K562 (cell line): ENCODE results near the gene SYPL2. TPM values are rescaled to one million over a fixed set of nuclear protein-coding genes. Genes with fewer than 3 reads are reported as not detected.

ENCODE experiments used
- ATF6 ChIP-seq: sonication (generic); formaldehyde crosslinking; IDR thresholded peaks from 2 replicates; pipeline ENCODE4 v1.4.0; 2020; ENCODE audit warnings: mild to moderate bottlenecking, missing genetic modification reagents
- CTCF ChIP-seq, 3 experiments: IDR thresholded peaks in 2 of 3; conservative IDR thresholded peaks in 1 of 3; 2 replicates each; pipeline ENCODE4 v1.5.1; 2011 to 2012; ENCODE audit warnings: low read length in 3 of 3, mild to moderate bottlenecking in 3 of 3, control low read depth in 2 of 3, improper control_type of control experiment in 1 of 3, inconsistent platforms in 1 of 3, low read depth in 1 of 3, mixed read lengths in 1 of 3, moderate library complexity in 1 of 3; ENCODE audit not compliant: insufficient read depth in 2 of 3
- HOXB6 ChIP-seq: fragments of 250-450 bp; sonication (Bioruptor Pico); IDR thresholded peaks from 2 replicates; pipeline ENCODE4 v1.5.1; 2022; ENCODE audit warnings: mild to moderate bottlenecking, borderline replicate concordance
- MAFG ChIP-seq: fragments of 450-650 bp; conservative IDR thresholded peaks from 2 replicates; pipeline ENCODE4 v1.6.1; 2016; ENCODE audit warnings: missing genetic modification characterization, missing compliant biosample characterization
- NFE2L1 ChIP-seq: fragments of 450-650 bp; IDR thresholded peaks from 2 replicates; pipeline ENCODE4 v1.6.1; 2016; ENCODE audit warnings: missing genetic modification characterization, low read depth, mild to moderate bottlenecking, missing compliant biosample characterization, moderate library complexity, borderline replicate concordance
- PCBP2 ChIP-seq: fragments of 200-400 bp; formaldehyde crosslinking; IDR thresholded peaks from 2 replicates; pipeline ENCODE4 v1.6.1; 2018; ENCODE audit warnings: low read length, low read depth, mild to moderate bottlenecking, moderate library complexity; ENCODE audit not compliant: poor library complexity, severe bottlenecking
- SREBF1 ChIP-seq: fragments of 150-350 bp; IDR thresholded peaks from 2 replicates; pipeline ENCODE4 v1.6.1; 2014; ENCODE audit warnings: antibody characterized with exemption, low read depth, low read length, borderline replicate concordance
- TCF3 ChIP-seq: sonication (generic); formaldehyde crosslinking; IDR thresholded peaks from 2 replicates; pipeline ENCODE4 v1.4.0; 2020; ENCODE audit warnings: mild to moderate bottlenecking, missing genetic modification reagents
- ZNF561 ChIP-seq: fragments of 450-650 bp; formaldehyde crosslinking; conservative IDR thresholded peaks from 2 replicates; pipeline ENCODE4 v1.4.0; 2020; ENCODE audit warnings: mild to moderate bottlenecking, moderate library complexity
- ZNF79 ChIP-seq: fragments of 250-450 bp; sonication (Bioruptor Pico); IDR thresholded peaks from 2 replicates; pipeline ENCODE4 v1.4.0; 2020; ENCODE audit warnings: low read depth, mild to moderate bottlenecking, moderate library complexity
- polyA plus RNA-seq, 8 experiments: library from polyadenylated mRNA; depleted of rRNA in 4 of 8; stranded (reverse) in 5 of 8; unstranded in 3 of 8; fragments of >200 nt; fragmentation: Nextera tagmentation in 2 of 8; fragmentation: Illumina TruSeq in 1 of 8; extraction: Ambion mirVana in 2 of 8; extraction: Trizol in 1 of 8; gene quantifications; 2 replicates each; pipeline versions ENCODE4 v1.2.1 to v1.2.3, GENCODE V29; 2011 to 2014; ENCODE audit warnings: inconsistent platforms in 1 of 8, missing spikeins in 1 of 8
- total RNA-seq, 7 experiments: library from RNA; depleted of rRNA in 6 of 7; stranded (reverse); fragments of >200 nt in 6 of 7; fragmentation: Illumina TruSeq in 2 of 7; extraction: Trizol in 2 of 7; gene quantifications; 2 replicates each; pipeline versions ENCODE4 v1.2.1 to v1.2.3, GENCODE V29; 2011 to 2021; ENCODE audit warnings: low replicate concordance in 1 of 7
- TF ChIP-seq, protein P1 (sequence below): fragments of 450-650 bp; IDR thresholded peaks from 2 replicates; pipeline ENCODE4 v1.6.1; 2016; ENCODE audit warnings: low read depth
- TF ChIP-seq, protein P2 (sequence below): fragments of 450-650 bp; IDR thresholded peaks from 2 replicates; pipeline ENCODE4 v1.6.1; 2018; ENCODE audit warnings: mild to moderate bottlenecking, low read depth; ENCODE audit not compliant: partially characterized antibody

The SYPL2 gene
- total and polyA plus RNA-seq, 9 of the 15 experiments (the other 6 are each of a cell fraction or from before 2014, with no cell fraction given), result 0.03 to 0.20 (median 0.07) TPM; not detected in 2

- TF ChIP-seq, protein P1, sequence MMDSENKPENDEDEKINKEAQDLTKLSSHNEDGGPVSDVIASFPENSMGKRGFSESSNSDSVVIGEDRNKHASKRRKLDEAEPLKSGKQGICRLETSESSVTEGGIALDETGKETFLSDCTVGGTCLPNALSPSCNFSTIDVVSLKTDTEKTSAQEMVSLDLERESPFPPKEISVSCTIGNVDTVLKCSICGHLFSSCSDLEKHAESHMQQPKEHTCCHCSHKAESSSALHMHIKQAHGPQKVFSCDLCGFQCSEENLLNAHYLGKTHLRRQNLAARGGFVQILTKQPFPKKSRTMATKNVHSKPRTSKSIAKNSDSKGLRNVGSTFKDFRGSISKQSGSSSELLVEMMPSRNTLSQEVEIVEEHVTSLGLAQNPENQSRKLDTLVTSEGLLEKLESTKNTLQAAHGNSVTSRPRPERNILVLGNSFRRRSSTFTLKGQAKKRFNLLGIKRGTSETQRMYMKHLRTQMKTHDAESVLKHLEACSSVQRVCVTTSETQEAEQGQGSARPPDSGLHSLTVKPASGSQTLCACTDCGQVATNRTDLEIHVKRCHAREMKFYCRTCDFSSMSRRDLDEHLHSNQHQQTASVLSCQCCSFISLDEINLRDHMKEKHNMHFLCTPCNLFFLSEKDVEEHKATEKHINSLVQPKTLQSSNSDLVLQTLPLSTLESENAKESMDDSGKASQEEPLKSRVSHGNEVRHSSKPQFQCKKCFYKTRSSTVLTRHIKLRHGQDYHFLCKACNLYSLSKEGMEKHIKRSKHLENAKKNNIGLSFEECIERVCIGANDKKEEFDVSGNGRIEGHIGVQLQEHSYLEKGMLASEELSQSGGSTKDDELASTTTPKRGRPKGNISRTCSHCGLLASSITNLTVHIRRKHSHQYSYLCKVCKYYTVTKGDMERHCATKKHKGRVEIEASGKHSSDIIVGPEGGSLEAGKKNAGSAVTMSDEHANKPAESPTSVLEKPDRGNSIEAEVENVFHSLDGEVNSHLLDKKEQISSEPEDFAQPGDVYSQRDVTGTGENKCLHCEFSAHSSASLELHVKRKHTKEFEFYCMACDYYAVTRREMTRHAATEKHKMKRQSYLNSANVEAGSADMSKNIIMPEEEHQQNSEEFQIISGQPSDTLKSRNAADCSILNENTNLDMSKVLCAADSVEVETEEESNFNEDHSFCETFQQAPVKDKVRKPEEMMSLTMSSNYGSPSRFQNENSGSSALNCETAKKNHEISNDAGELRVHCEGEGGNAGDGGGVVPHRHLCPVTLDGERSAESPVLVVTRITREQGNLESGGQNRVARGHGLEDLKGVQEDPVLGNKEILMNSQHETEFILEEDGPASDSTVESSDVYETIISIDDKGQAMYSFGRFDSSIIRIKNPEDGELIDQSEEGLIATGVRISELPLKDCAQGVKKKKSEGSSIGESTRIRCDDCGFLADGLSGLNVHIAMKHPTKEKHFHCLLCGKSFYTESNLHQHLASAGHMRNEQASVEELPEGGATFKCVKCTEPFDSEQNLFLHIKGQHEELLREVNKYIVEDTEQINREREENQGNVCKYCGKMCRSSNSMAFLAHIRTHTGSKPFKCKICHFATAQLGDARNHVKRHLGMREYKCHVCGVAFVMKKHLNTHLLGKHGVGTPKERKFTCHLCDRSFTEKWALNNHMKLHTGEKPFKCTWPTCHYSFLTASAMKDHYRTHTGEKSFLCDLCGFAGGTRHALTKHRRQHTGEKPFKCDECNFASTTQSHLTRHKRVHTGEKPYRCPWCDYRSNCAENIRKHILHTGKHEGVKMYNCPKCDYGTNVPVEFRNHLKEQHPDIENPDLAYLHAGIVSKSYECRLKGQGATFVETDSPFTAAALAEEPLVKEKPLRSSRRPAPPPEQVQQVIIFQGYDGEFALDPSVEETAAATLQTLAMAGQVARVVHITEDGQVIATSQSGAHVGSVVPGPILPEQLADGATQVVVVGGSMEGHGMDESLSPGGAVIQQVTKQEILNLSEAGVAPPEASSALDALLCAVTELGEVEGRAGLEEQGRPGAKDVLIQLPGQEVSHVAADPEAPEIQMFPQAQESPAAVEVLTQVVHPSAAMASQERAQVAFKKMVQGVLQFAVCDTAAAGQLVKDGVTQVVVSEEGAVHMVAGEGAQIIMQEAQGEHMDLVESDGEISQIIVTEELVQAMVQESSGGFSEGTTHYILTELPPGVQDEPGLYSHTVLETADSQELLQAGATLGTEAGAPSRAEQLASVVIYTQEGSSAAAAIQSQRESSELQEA, result peak; percentile 56
- TF ChIP-seq TCF3 (no peak), PCBP2 (no peak), SREBF1 (no peak), HOXB6 (CRISPR knock-in tag) (no peak), MAFG (tag) (no peak), ATF6 (CRISPR knock-in tag) (0 out of 2 replicates have a peak, but pooled peaks have one; percentile 78), NFE2L1 (tag) (no peak), ZNF561 (CRISPR knock-in tag) (no peak), CTCF (IDR thresholded peaks at IDR 0.05 in 2 of 3, conservative IDR thresholded peaks at IDR 0.05 in 1 of 3; ENCODE audit: insufficient read depth in 2 of 3, low read depth in 1 of 3, low read length in 3 of 3) (no peak), ZNF79 (CRISPR knock-in tag) (no peak)
- TF ChIP-seq, protein P2, sequence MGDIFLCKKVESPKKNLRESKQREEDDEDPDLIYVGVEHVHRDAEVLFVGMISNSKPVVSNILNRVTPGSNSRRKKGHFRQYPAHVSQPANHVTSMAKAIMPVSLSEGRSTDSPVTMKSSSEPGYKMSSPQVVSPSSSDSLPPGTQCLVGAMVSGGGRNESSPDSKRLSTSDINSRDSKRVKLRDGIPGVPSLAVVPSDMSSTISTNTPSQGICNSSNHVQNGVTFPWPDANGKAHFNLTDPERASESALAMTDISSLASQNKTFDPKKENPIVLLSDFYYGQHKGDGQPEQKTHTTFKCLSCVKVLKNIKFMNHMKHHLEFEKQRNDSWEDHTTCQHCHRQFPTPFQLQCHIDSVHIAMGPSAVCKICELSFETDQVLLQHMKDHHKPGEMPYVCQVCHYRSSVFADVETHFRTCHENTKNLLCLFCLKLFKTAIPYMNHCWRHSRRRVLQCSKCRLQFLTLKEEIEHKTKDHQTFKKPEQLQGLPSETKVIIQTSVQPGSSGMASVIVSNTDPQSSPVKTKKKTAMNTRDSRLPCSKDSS, result peak; percentile 26
Observed at GRCh38 chr1:109483672-109484518, 17.5 kb downstream of the SYPL2 start, which contains the start of gene ATXN7L2 (continued).
